ENCODE results near the gene PTPRH.

DNA sequence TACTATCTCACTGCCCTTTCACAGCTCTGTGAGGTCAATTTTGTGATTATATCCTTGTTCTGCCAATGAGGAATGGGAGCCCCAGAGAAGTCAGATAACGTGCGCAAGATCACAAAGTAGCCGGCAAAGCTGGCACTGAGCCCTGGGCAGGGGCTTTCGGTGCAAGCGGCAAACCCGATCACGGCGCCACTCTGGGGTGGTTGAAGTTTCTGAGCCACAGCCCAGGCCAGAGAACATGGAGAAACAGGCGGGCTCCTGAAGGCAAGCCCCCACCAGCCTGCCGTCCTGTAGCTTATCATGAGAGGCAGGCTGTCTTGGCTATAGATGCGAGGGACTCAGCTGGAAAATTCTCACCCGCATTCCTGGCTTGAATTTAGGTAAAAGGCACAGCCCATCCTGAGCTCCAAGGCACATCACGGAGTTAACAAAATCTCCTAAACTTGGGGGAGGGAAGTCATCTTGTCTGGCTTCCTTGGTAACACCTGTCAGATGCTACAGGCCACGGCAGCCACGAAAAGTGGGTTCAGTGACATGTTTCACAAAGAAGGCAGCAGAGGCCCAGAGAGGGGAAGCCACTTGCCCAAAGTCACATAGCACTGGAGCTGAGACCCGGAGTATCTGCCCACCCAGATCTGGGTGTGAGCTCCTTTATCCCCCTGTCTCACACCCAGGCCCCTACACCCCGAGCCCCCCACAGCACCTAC lies 72.8 kb downstream of the PTPRH start:
- TF ChIP-seq, protein P1, sequence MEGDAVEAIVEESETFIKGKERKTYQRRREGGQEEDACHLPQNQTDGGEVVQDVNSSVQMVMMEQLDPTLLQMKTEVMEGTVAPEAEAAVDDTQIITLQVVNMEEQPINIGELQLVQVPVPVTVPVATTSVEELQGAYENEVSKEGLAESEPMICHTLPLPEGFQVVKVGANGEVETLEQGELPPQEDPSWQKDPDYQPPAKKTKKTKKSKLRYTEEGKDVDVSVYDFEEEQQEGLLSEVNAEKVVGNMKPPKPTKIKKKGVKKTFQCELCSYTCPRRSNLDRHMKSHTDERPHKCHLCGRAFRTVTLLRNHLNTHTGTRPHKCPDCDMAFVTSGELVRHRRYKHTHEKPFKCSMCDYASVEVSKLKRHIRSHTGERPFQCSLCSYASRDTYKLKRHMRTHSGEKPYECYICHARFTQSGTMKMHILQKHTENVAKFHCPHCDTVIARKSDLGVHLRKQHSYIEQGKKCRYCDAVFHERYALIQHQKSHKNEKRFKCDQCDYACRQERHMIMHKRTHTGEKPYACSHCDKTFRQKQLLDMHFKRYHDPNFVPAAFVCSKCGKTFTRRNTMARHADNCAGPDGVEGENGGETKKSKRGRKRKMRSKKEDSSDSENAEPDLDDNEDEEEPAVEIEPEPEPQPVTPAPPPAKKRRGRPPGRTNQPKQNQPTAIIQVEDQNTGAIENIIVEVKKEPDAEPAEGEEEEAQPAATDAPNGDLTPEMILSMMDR (IDR thresholded peaks at IDR 0.05; ENCODE audit: poor library complexity, severe bottlenecking), result no peak
- TF ChIP-seq POLR2AphosphoS5 (IDR thresholded peaks at IDR 0.05) (no peak), TAF1 (IDR thresholded peaks at IDR 0.05; ENCODE audit: low read depth) (no peak), EZH2 (IDR thresholded peaks at IDR 0.05; ENCODE audit: borderline replicate concordance, insufficient read depth, low read length, poor library complexity, severe bottlenecking) (no peak), SMC3 (conservative IDR thresholded peaks at IDR 0.05; ENCODE audit: poor library complexity) (no peak), RAD21 (conservative IDR thresholded peaks at IDR 0.05) (no peak), EP300 (conservative IDR thresholded peaks at IDR 0.05; ENCODE audit: poor library complexity, severe bottlenecking) (no peak)

Measured in neural cell (in vitro differentiated cells).